ENCODE measurements around the gene TSR1.
A peak's percentile ranks its signal among the peaks of the same experiment; 100 is the strongest.

The TSR1 gene

GRCh38 chr17:2336215-2336851 is at the start of gene TSR1:
Gene TSR1 (minus strand): TSS chr17:2336457. CDS start chr17:2336427, 30 bp downstream.
- Mint-ChIP-seq H3K4me1 (peaks cover 33% of the 10 kb centered on the region), H3K36me3 (peaks cover 10% of the 10 kb centered on the region), H3K27ac (peak within 1 kb of the TSS; percentile 96), H3K9me3 (no peaks in the 10 kb centered on the region), H3K4me3 (peak within 1 kb of the TSS; percentile 97), H3K27me3 (no peaks in the 10 kb centered on the region)
- peak; percentile 94 for DNase-seq
- CTCF ChIA-PET = interaction anchor here (1.0 to 2.8 kb wide), 8 partner anchors 12 to 615 kb away, joined by 3 to 15 read pairs (median 4); partner anchors contain the start of gene HIC1

- peak overlapping the region; percentile 33 for H3K27ac Mint-ChIP-seq
- CTCF ChIA-PET = interaction anchor here (13.1 kb wide), 1 partner anchor 25 kb away, joined by 467 read pairs; the partner anchor contains the start of gene MNT
- H3K9me3 Mint-ChIP-seq = no peaks in the 10 kb centered on the region
- H3K4me3 Mint-ChIP-seq = no peak overlapping the region
- no peaks in the 10 kb centered on the region for H3K27me3 Mint-ChIP-seq
- no peak for DNase-seq
- H3K4me1 Mint-ChIP-seq = peaks cover 26% of the 10 kb centered on the region
- H3K36me3 Mint-ChIP-seq = peaks cover 13% of the 10 kb centered on the region
These were observed 49.3 kb upstream of the TSR1 start for GRCh38 chr17:2385240-2386210.

- H3K27ac Mint-ChIP-seq = no peak overlapping the region
- CTCF ChIA-PET = interaction anchor here (13.1 kb wide), 1 partner anchor 26 kb away, joined by 467 read pairs; the partner anchor contains the start of gene MNT
- H3K36me3 Mint-ChIP-seq = peaks cover 11% of the 10 kb centered on the region
- H3K4me3 Mint-ChIP-seq = no peak overlapping the region
- no peak for DNase-seq
- no peaks in the 10 kb centered on the region for H3K9me3 Mint-ChIP-seq
- H3K4me1 Mint-ChIP-seq = peaks cover 18% of the 10 kb centered on the region
- no peaks in the 10 kb centered on the region for H3K27me3 Mint-ChIP-seq
These were observed 48.3 kb upstream of the TSR1 start for GRCh38 chr17:2384439-2385127.

- CTCF ChIA-PET = interaction anchor here (1.4 to 13.1 kb wide), 10 partner anchors 8 to 329 kb away, joined by 4 to 467 read pairs (median 8); partner anchors contain the start of genes HIC1 and MNT
- H3K27ac Mint-ChIP-seq = peak overlapping the region; percentile 42
- no peaks in the 10 kb centered on the region for H3K9me3 Mint-ChIP-seq
- no peak overlapping the region for H3K4me3 Mint-ChIP-seq
- DNase-seq = no peak
- peaks cover 6% of the 10 kb centered on the region for H3K36me3 Mint-ChIP-seq
- peaks cover 11% of the 10 kb centered on the region for H3K4me1 Mint-ChIP-seq
- no peaks in the 10 kb centered on the region for H3K27me3 Mint-ChIP-seq
These were observed 47.4 kb upstream of the TSR1 start for GRCh38 chr17:2383628-2384167.

GRCh38 chr17:2380950-2381649 is 44.8 kb upstream of the TSR1 start:
- no peak overlapping the region for H3K27ac Mint-ChIP-seq
- H3K4me1 Mint-ChIP-seq = peaks cover 9% of the 10 kb centered on the region

GRCh38 chr17:2380226-2380922 is 44.1 kb upstream of the TSR1 start:
- Mint-ChIP-seq H3K36me3 (peaks cover 7% of the 10 kb centered on the region), H3K4me3 (no peak overlapping the region), H3K4me1 (peaks cover 9% of the 10 kb centered on the region), H3K27ac (no peak overlapping the region), H3K9me3 (no peaks in the 10 kb centered on the region), H3K27me3 (no peaks in the 10 kb centered on the region)
- CTCF ChIA-PET = interaction anchor here (1.2 to 13.1 kb wide), 3 partner anchors 17 to 325 kb away, joined by 3 to 467 read pairs (median 14); partner anchors contain the start of genes HIC1 and MNT
- no peak for DNase-seq

More at GRCh38 chr17:2380950-2381649, 44.8 kb upstream of the TSR1 start:
- H3K9me3 Mint-ChIP-seq = no peaks in the 10 kb centered on the region
- no peak overlapping the region for H3K4me3 Mint-ChIP-seq
- CTCF ChIA-PET = interaction anchor here (1.2 to 13.1 kb wide), 7 partner anchors 11 to 326 kb away, joined by 3 to 467 read pairs (median 14); partner anchors contain the start of genes HIC1 and MNT
- peaks cover 5% of the 10 kb centered on the region for H3K36me3 Mint-ChIP-seq
- H3K27me3 Mint-ChIP-seq = no peaks in the 10 kb centered on the region
- DNase-seq = no peak

- no peak for DNase-seq
- CTCF ChIA-PET = interaction anchor here (13.1 kb wide), 1 partner anchor 31 kb away, joined by 467 read pairs; the partner anchor contains the start of gene MNT
- Mint-ChIP-seq H3K36me3 (peaks cover 9% of the 10 kb centered on the region), H3K4me3 (no peak overlapping the region), H3K27ac (no peak overlapping the region), H3K9me3 (no peaks in the 10 kb centered on the region), H3K4me1 (peaks cover 9% of the 10 kb centered on the region), H3K27me3 (no peaks in the 10 kb centered on the region)
These were observed 43.4 kb upstream of the TSR1 start for GRCh38 chr17:2379489-2380225.

GRCh38 chr17:2378905-2379304 is 42.6 kb upstream of the TSR1 start:
- DNase-seq = no peak
- Mint-ChIP-seq H3K4me1 (peaks cover 9% of the 10 kb centered on the region), H3K27me3 (no peaks in the 10 kb centered on the region), H3K4me3 (no peak overlapping the region), H3K9me3 (no peaks in the 10 kb centered on the region), H3K27ac (no peak overlapping the region), H3K36me3 (peaks cover 9% of the 10 kb centered on the region)
- CTCF ChIA-PET = interaction anchor here (13.1 kb wide), 1 partner anchor 32 kb away, joined by 467 read pairs; the partner anchor contains the start of gene MNT

GRCh38 chr17:2377659-2378058 is 41.4 kb upstream of the TSR1 start:
- CTCF ChIA-PET = interaction anchor here (13.1 kb wide), 1 partner anchor 33 kb away, joined by 467 read pairs; the partner anchor contains the start of gene MNT
- DNase-seq = no peak
- Mint-ChIP-seq H3K4me3 (no peak overlapping the region), H3K9me3 (no peaks in the 10 kb centered on the region), H3K27me3 (no peaks in the 10 kb centered on the region), H3K4me1 (peaks cover 2% of the 10 kb centered on the region), H3K36me3 (peaks cover 8% of the 10 kb centered on the region), H3K27ac (no peak overlapping the region)

- Mint-ChIP-seq H3K27ac (no peak overlapping the region), H3K27me3 (no peaks in the 10 kb centered on the region), H3K9me3 (no peaks in the 10 kb centered on the region), H3K4me3 (no peak overlapping the region), H3K4me1 (no peaks in the 10 kb centered on the region), H3K36me3 (peaks cover 8% of the 10 kb centered on the region)
- CTCF ChIA-PET = interaction anchor here (13.1 kb wide), 1 partner anchor 35 kb away, joined by 467 read pairs; the partner anchor contains the start of gene MNT
- DNase-seq = no peak
These were observed 39.9 kb upstream of the TSR1 start for GRCh38 chr17:2376107-2376506.

- H3K27ac Mint-ChIP-seq = no peak overlapping the region
- CTCF ChIA-PET = no interaction called here
These were observed 39.1 kb upstream of the TSR1 start for GRCh38 chr17:2375406-2375805.

More at GRCh38 chr17:2375406-2375805, 39.1 kb upstream of the TSR1 start:
- Mint-ChIP-seq H3K9me3 (no peaks in the 10 kb centered on the region), H3K4me1 (no peaks in the 10 kb centered on the region), H3K36me3 (peaks cover 8% of the 10 kb centered on the region), H3K27me3 (no peaks in the 10 kb centered on the region), H3K4me3 (no peak overlapping the region)
- DNase-seq = no peak

Data from activated naive CD4-positive, alpha-beta T cell treated with anti-CD3 and anti-CD28 coated beads, Interleukin-2, amount 10 ng/mL, durations not matched to agents 7 days and 5 days (primary cell).